Epithelial cell of prostate (primary cell): Measurements from ENCODE around the gene HMGCS2.

Experiments used
- DNase-seq: peaks from one replicate; pipeline ENCODE4 v3.0.0-alpha.2; 2011; ENCODE audit warnings: low read depth, low spot score
- H3K27ac ChIP-seq: fragments of 450-650 bp; 2 replicates; pipeline ENCODE4 v1.5.1; 2017; ENCODE audit warnings: mild to moderate bottlenecking

HMGCS2 gene

DNA sequence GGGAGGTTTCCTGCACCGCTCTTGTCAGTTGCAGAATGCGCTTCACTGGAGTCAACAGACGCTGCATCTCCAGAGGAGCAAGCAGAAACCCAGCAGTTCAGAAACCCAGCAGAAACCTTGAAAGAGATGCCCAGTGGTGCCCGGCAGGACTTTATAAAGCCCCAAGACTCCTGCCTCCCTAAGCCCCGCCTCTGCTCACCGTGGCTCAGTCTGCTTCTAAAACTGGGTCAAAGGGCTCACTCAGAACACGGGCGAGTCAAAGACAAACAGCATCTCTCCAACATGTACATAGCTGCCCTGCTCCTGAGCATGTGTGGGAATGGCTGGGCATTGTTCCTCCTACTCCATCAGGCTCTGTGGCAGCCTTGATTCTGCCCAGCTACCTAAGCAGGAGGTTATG is at the start of gene HMGCS2:
Gene HMGCS2, minus strand, starts transcription at position 128 of the 400 bp plus-strand sequence. Its CDS starts 61 bp downstream, at position 67.
- H3K27ac ChIP-seq: no peak within 1 kb of the TSS
- no peak for DNase-seq

DNA sequence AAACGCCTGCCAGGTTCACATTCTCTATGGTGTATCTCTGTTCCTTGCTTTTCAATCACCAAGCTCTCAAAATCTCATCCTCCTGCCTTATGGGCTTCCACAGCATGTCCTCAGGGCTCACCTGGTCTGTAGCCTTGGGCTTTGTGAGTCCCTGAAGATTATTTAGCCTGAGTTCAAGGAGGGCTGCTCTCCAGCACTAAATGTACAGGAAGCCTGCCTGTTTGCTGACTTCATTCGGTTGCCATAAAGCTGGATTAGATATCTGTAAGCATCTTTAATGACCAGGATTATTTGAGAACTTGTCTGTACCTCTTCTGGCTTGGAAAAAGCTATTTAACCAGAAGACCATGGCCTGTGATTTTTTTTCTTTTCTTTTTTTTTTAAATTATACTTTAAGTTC is 49.5 kb upstream of the HMGCS2 start:
- H3K27ac ChIP-seq: no peak overlapping the region
- DNase-seq: no peak

DNA sequence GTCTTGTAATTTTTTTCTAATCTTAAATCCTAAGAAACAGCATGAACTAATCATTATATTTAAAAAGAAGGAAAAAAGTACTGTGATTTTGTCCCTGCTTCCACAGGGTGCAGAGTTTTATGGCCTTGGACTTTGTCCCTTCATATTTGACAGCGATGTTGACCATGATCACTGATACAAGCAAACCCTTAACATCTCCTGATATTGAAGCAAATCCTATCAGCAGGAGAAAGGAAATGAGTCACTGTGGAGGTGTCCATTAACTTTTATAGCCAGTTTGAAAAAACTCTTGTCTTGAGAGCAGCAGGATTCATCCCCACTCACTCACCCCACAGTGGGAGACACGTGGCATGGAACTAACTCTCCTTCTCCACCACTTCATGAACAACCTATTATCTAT is 47.7 kb upstream of the HMGCS2 start:
- no peak overlapping the region for H3K27ac ChIP-seq
- no peak for DNase-seq

DNA sequence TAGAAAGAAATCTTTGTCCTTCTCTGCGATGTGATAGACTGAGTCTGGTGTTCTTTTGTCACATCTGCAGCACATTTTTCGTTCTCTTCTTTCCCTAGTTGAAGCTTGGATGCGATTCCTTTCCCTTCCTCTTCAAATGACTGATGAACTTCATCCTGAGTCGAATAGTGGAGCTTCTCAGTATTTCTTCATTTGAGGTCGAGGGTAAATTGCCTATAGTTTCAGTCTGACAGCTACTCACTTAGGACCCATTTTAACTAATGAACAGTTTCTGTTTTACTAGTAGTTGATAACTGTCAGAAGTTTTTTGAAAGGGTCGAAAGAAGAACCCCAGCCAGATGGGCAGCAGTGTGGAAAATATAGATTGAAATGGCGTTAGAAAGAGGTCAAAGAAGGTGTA is 47.2 kb upstream of the HMGCS2 start:
- H3K27ac ChIP-seq: no peak overlapping the region
- DNase-seq: no peak

DNA sequence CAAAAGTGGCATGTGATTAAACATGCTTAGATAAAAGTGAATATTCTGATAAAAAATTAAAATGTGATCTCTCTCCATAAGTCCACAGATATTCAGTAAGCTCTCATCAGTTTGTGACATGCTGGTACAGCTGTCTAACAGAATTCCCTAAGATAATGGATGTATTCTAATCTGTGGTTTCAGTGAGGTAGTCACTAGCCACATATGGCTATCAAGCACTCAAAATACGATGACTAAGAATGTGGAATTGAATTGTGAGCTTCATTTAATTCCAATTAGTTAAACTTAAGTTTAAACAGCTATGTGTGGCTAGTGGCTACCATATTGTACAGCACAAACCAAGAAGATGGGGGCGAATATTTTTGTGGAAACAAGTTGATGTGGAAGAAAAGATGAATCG is 46.7 kb upstream of the HMGCS2 start:
- no peak overlapping the region for H3K27ac ChIP-seq
- no peak for DNase-seq

DNA sequence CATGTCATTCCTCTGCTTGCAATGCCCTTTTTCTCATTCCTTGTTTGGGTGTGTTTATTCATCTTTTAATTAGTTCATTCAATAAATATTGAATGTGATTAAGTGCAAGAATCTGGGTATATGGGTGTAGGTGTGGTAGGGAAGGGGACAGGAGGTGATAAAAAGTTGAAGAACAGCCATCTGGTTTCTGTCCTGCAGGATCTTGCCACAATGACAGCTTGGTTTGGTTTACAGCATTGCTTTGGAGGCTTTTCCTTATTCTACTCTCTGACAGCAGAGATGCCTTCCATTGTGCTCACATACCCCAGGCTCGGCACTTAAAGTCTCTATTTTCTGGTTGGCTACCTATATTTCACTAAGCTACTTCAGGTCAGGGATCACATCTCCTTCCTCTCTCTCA is 45.6 kb upstream of the HMGCS2 start:
- H3K27ac ChIP-seq: no peak overlapping the region
- no peak for DNase-seq

DNA sequence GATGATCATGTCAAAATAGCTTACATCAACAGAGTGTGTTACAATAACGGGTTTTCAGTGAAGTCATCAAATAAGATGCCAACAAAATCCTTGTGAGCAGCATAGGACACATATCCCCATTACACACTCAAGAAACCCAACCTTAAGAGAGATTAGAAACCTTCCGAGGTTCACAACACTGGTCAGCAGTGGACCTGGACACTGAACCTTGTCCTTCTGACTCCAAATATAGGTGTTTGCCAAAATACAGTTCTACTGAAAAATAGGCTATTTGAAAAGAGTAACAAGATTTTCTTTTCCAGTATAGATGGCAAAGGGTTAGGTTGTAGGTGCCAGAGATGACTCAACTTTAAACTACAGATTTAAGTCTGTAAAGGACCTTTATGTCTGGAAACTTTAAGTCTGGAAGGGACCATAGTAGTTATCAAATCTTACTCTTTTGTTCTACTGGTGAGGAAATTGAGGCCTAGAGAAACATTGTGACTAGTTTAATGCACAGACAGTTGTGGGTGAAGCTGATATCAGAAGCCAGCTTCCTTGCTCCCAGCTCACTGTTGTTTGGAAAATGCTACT is 43.4 kb upstream of the HMGCS2 start:
- H3K27ac ChIP-seq: no peak overlapping the region
- no peak for DNase-seq

DNA sequence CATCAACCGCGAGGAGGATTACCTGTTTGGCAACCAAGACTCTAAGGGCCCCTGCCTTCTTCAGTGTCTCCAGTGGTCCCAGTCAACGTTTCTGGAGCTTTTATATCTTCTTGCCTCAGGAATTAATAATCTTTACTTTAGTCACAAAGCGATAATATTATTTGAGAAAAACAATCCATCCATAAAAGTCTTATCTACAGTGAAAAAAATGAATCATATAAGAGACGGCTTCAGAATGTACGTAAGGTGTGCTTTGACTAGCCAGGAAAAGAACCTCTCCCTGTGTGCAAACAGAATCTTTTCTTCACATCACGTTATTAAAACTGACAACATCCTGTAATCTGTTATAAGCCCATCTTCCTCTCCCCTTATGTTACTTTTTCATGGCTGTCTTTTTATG is 42.7 kb upstream of the HMGCS2 start, which contains the start of gene REG4:
Gene REG4, minus strand, starts transcription at position 74 of the 400 bp plus-strand sequence. CDS start 2,691 bp downstream, outside the sequence.
- no peak within 1 kb of the TSS for H3K27ac ChIP-seq
- no peak for DNase-seq

DNA sequence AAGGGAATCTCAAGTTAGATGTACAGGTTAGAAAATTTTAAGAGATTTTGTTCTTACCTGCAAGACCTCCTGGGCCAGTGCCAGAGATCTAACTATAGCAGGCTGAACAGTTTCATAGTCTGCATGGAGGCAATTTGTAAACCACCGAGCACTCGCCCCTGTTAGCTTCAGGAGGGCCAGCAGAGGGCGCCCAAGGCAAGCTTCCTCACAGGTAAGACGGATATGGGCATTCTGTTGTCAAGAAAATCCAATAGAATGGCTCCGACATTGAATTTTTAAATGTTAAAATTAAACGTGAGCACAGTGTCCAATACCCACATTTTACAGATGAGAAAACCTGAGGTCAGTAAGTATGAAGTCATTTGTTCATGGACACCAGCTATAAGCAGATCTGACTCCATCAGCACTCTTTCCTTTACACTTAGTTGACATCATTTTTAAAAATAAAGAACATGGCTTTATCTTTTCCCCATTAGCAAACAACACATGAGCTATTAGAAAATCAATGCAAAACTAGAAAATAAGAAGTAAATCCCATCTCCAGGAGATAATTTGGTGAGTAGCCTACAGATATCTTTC is 40.4 kb upstream of the HMGCS2 start:
- no peak for DNase-seq
- no peak overlapping the region for H3K27ac ChIP-seq

DNA sequence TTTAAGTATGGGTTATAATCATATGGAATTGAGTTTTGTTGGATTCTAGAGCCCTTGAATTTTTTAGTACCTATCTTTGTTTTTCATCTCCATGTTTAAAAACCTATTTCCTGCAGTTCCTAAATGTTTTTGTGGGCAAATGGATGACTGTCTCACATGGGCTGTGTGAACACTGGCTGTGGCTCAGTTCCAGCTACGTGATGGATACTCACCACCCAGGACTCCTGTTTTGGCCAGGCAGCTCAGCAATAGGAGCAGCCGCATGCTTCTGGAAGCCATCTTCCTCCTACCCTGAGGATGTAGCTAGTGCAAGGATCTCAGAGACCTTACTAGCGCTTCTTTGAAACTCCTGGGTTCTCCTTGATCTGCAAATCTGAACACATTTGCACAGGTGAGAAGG is 39.8 kb upstream of the HMGCS2 start:
- H3K27ac ChIP-seq: no peak overlapping the region
- no peak for DNase-seq

DNA sequence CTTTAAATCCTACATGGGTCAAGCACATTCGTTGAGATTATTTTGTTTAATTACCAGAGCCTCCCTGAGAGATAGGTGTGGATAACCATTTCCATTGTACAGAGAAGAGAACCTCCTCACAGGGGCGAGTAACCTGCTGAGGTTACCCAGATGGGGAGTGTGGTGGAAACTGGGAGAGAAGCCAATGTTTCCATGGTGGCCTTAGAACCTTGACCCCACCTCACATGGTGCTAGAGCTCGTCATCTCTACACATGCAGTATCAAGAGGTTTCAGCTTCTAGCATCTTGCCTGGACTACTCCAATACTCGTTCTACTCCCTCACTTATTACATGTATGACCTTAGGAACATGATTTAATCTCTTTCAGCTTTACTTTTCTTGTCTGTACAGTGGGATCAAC is 37.8 kb upstream of the HMGCS2 start:
- H3K27ac ChIP-seq: no peak overlapping the region
- DNase-seq: no peak

DNA sequence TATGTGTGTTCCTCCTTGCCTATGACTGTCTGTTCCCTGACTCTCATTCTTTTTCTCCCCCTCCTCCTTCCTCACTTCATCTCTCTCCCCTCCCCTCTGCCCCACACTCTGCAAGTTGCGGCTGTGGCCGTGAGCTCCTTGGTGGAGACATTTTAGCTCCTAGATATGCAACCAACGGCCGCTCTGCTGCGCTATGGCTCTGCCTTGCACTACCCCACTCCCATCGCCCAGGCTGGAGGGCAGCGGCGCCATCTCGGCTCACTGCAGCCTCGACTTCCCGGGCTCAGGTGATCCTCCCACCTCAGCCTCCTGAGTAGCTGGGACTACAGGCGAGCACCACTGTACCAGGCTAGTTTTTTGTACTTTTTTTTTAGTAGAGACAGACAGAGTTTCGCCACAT is 37.0 kb upstream of the HMGCS2 start:
- no peak overlapping the region for H3K27ac ChIP-seq
- no peak for DNase-seq

DNA sequence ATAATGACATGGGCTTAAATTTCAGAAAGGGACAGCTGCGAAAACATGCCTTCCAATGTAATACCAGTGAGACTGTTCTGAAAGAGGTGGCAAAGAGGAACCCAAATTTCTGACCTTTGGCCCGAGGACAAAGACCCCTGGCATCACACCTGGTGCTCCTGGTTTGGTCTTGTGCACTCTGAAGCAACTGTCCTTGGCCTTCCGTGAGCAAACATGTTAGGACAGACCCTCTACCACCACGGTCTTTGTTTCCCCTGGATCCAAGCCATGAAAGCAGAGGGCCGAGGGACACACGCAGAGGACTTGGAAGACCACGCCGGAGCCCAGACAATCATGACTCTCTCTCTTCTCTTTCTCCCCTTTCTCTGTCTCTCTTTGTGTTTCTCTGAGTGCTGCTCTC is 36.5 kb upstream of the HMGCS2 start:
- DNase-seq: no peak
- no peak overlapping the region for H3K27ac ChIP-seq

DNA sequence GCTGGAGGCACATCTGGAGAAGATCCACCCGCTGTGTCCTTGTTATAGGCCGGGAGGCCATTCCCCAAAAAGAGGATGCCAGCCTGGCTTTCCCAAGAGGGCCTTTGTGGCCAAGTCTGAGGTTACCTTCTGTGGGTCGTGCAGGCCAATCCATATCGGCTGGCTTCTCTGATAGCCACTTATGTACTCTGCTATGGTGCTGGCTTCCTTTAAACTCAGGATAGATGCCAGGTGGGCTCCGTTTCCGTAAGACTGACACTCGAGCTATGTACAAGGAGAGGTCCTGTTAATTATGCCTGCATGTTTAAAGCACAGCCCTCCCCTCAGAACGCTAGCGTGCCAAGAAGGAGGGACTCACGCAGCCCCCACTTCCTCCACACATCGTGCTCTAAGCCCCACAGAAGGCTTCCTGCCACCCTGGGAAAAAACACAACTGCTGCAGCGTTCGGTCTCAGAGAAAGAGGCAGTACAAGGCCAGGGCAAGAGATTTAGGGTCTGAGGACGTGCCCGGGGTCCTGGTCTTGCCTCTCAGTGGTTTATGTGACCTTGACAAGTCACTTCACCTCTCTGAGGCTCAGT is 31.0 kb upstream of the HMGCS2 start:
- no peak for DNase-seq
- H3K27ac ChIP-seq: no peak overlapping the region

DNA sequence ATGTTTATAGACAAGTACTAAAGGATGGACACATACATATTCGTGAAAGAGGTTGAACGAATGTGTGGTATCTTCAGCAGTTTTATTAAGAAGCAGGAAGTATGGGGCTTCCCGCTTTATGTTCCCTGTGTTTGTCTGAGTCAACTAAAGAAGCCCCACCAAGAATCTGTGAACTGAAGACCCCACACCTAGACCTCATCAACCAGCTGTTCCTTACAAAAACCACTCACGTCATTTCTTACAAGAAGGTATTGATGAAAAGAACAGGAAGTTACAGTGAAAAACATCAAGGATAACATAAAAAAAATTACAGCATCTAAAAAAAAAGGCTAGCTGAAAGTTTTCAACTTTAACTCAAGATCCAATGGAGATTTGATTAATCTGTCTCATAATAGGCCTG is 30.3 kb upstream of the HMGCS2 start:
- DNase-seq: no peak
- no peak overlapping the region for H3K27ac ChIP-seq

DNA sequence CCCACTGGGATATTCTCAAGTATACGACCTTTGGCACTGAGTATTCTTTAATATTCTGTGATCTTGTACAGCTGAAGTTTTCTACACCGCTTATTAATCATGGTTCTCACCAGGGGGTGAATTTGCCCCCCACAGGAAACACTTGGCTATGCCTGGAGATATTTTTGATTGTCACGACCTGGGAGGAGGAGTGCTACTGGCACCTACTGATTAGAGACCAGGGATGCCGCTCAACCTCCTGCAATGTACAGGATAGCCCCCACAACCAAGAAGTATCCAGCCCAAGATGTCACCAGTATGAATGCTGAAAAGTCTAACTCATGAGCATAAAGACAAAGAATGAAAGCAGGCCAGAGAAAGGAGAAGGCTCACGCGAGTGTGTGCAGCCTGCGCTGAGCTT is 28.9 kb upstream of the HMGCS2 start:
- no peak overlapping the region for H3K27ac ChIP-seq
- DNase-seq: no peak

DNA sequence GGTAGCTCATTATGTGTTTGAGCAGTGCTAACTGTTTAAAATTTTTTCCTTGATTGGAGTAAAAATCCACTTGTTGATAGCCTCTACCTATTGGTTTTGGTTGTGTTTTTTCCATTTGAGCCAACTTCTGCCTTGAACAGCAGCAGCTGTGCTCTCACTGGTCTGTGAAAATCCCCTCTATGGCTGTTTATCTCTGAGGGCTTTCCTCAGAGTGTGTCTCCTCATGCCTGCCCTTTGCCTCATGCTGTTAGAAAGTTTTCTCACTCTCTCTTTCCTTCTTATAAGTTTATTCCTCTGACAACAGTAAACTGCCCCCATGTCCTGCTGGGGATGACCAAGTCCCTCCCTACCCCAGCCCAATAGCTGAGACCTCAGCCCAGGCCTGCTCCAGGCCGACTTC is 28.5 kb upstream of the HMGCS2 start:
- DNase-seq: no peak

DNA sequence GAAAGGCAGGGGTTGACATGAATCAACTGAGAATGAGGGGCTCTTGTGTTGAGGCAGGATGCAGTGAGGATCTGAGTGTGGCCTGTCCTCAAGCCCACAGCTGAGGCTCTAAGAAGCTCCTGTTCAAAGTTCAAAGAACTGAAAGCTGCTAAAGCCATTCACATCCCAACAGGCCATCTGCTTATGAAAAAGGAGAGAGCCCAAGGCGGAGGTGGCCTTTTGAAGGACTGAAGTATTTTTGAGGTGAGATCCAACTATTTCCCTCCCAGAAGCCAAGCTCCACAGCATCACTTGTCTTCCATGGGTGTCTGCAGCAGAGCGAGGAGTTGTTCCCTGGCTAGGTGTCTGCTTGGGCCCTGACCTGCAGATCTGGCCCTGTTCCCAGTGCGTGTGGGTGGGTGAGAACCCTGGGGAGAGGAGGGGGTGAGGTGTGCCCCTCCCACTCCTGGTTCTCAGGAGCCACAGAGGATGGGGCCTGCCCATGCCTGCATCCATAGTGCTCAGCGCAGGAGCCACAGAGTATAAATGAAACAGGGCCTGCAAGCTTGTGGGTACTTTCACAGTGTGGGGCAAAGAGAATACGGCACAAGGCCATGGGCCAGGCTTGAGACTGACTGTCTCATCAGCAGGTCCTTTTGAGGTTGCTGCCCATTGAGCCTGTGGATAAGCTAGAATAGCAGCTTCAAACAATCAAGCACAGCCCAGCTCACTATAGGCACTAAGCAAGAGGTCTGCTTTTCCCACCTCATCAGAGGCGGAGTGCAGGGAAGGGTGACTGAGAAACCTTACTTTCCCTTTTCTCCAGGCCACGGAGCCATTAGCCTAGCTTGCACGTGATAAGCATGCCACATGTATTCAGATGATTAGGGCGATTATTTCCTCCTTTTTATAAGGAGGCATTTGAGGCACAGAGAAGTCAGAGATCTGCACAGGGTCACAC is 26.8 kb upstream of the HMGCS2 start:
- no peak overlapping the region for H3K27ac ChIP-seq
- DNase-seq: no peak

More for the DNA sequence above, 28.5 kb upstream of the HMGCS2 start:
- H3K27ac ChIP-seq: no peak overlapping the region

DNA sequence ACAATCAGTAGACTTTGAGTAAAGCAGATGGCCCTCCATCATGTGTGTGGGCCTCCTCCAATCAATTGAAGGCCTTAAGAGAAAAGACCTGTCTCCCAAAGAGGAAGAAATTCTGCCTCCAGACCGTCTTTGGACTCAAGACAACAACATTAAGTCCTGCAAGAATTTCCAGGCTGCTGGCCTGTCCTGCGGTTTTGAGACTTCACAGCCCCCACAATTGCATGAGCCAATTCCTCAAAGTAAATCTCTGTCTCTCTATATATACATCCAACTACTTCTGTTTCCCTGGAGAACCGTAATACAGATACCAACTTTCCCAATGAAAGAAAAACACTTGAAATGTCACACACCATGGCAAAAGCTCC is 26.2 kb upstream of the HMGCS2 start:
- no peak overlapping the region for H3K27ac ChIP-seq
- no peak for DNase-seq

DNA sequence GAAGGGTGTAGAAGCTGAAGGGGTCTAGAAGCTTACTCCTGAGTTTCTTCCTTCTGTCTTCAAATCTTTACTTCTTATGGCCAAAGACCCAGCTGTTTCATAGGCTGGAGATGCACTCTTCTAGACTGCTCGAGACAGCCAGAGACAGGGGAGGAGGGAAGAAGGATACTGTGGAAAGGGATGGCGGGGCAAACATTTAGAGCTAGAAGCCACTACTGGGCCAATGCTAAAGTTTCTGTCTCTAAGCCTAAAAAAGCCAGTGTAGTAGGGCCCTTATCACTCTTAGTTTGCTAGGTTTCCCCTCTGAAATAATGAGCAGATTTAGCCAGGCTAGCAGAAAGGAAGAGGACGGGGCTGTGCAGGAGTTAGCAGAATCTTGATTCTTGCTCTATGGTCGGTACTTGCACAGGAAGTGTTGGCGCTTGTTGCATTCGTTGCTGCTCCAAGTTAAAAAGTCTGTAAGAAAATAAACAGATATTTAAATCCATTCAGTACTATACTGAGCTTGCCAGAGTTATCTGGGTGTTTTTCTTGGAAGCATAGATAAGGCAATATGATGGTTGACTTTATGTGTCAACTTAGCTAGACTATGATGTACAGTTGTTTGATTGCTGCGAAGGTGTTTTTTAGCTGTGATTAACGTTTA is 25.6 kb upstream of the HMGCS2 start:
- DNase-seq: no peak
- no peak overlapping the region for H3K27ac ChIP-seq

DNA sequence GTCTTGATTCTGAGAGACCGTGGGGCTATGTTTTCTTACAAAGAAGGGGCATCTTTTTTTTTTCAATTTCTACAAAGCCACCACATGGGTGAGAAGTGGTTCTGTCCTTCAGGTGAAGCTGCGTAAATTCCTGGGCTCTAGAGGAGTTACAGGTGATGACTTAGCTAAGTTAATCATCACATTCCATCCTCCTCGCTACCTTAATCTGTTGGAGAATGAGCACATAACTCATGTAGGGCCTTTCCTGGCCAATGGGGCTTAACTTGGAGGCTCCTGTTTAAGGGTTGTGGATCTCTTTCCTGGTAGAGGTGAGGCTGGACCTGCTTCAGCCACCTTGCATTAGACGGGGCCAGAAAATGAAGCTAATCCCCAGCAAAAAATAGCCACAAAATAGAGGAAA is 22.7 kb upstream of the HMGCS2 start:
- no peak overlapping the region for H3K27ac ChIP-seq
- no peak for DNase-seq
